ENCODE data around the gene PTRH1. TPM values are rescaled to one million over a fixed set of nuclear protein-coding genes. Genes with fewer than 3 reads are reported as not detected.

PTRH1 gene
- total RNA-seq, 2 donors from 2014 or later: 8.9 to 23.8 TPM

DNA sequence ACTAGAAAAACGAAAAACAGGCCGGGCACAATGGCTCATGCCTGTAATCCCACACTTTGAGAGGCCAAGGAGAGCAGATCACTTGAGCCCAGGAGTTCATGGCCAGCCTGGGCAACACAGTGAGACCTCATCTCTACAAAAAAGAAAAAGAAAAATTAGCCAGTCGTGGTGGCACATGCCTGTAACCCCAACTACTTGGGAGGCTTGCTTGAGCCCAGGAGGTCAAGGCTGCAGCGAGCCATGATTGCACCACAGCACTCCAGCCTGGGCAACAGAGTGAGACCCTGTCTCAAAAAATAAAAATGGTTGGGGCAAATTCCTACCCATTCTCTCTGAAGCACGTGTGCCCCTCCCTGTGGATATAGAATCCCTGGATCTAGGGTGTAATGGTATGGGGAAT is 17.1 kb downstream of the PTRH1 start:
- no peak for DNase-seq
- intact Hi-C loops (cut with DNase I): no loop called here
- Histone ChIP-seq H3K27ac (no peak overlapping the region), H3K4me3 (no peak overlapping the region), H3K36me3 (no peaks in the 10 kb centered on the region), H3K4me1 (no peaks in the 10 kb centered on the region), H3K9me3 (no peaks in the 10 kb centered on the region), H3K27me3 (no peaks in the 10 kb centered on the region), H3K9ac (ENCODE audit: low read depth in 2 of 2, low read length in 2 of 2) (no peak overlapping the region)
- TF ChIP-seq, protein P1, sequence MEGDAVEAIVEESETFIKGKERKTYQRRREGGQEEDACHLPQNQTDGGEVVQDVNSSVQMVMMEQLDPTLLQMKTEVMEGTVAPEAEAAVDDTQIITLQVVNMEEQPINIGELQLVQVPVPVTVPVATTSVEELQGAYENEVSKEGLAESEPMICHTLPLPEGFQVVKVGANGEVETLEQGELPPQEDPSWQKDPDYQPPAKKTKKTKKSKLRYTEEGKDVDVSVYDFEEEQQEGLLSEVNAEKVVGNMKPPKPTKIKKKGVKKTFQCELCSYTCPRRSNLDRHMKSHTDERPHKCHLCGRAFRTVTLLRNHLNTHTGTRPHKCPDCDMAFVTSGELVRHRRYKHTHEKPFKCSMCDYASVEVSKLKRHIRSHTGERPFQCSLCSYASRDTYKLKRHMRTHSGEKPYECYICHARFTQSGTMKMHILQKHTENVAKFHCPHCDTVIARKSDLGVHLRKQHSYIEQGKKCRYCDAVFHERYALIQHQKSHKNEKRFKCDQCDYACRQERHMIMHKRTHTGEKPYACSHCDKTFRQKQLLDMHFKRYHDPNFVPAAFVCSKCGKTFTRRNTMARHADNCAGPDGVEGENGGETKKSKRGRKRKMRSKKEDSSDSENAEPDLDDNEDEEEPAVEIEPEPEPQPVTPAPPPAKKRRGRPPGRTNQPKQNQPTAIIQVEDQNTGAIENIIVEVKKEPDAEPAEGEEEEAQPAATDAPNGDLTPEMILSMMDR (IDR thresholded peaks at IDR 0.05): no peak

DNA sequence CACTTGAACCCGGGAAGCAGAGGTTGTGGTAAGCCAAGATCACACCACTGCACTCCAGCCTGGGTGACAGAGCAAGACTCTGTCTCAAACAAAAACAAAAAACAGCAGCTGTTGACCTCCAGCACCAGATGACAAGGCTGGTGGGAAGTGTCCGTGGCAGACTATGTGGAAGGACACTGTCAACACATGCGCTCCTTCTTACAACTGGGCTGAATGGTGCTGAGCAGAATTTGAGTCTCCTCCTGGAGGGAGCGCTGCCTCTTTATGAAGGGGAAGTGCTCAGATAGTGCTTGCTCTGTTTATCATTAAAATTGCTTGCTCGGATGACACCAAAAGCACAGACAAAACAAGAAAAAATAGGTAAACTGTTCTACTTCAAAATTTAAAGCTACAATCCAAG is 17.9 kb downstream of the PTRH1 start:
- intact Hi-C loops (cut with DNase I): no loop called here
- Histone ChIP-seq H3K4me1 (no peaks in the 10 kb centered on the region), H3K4me3 (no peak overlapping the region), H3K9ac (ENCODE audit: low read depth in 2 of 2, low read length in 2 of 2) (no peak overlapping the region), H3K36me3 (no peaks in the 10 kb centered on the region), H3K27me3 (no peaks in the 10 kb centered on the region), H3K27ac (no peak overlapping the region), H3K9me3 (no peaks in the 10 kb centered on the region)
- DNase-seq: no peak
- TF ChIP-seq, protein P1 (IDR thresholded peaks at IDR 0.05): no peak

DNA sequence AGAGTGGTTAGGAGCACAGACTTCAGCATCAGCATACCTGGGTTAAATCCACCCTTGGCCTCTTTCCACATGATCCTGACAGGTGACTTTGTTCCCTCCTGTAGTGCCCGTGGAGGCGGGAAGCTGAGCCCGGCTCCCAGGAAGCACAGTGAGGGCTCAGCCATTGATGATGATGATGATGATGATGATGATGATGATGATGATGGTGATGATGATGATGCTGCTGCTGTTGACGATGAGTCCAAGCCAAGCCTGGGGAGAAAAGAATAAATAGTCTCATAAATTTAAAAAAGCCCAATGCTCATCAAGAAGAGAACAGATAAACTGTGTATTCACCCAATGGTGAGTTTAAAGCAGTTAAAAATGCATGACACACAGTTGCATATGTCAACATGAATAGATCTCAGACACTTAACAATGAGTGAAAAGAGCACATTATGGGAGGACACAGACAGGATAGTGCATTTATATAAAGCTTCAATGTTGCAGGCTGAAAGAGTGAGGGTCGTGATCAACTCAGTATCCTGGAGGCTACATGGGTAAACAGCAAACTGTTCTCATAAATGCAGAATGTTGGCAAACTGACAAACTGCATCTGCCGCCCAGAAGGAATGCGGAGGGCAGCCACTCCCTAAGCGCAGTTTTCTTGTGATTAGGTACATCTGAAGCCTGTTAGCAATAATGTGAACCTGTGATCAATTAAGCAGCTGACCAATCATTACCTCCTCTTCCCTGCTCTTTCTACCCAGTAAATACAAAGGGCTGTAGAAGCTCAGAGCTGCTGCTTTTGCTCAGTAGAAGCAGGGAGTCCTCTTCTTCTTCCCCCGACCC is 20.4 kb downstream of the PTRH1 start:
- H3K27ac ChIP-seq: no peak overlapping the region
- H3K4me1 ChIP-seq: no peaks in the 10 kb centered on the region
- no peaks in the 10 kb centered on the region for H3K9me3 ChIP-seq
- H3K9ac ChIP-seq (ENCODE audit: low read depth in 2 of 2, low read length in 2 of 2): no peak overlapping the region
- TF ChIP-seq, protein P1 (IDR thresholded peaks at IDR 0.05): no peak
- intact Hi-C loops (cut with DNase I): no loop called here
- DNase-seq: no peak
- no peaks in the 10 kb centered on the region for H3K36me3 ChIP-seq
- no peaks in the 10 kb centered on the region for H3K27me3 ChIP-seq
- H3K4me3 ChIP-seq: no peak overlapping the region

- no peaks in the 10 kb centered on the region for H3K4me1 ChIP-seq
- no peaks in the 10 kb centered on the region for H3K36me3 ChIP-seq
- no peak overlapping the region for H3K27ac ChIP-seq
- no peaks in the 10 kb centered on the region for H3K27me3 ChIP-seq
- no peak overlapping the region for H3K9ac ChIP-seq (ENCODE audit: low read depth in 2 of 2, low read length in 2 of 2)
- intact Hi-C loops (cut with DNase I): no loop called here
- TF ChIP-seq, protein P1 (IDR thresholded peaks at IDR 0.05): no peak
- H3K4me3 ChIP-seq: no peak overlapping the region
- no peaks in the 10 kb centered on the region for H3K9me3 ChIP-seq
- no peak for DNase-seq
These were observed 21.8 kb downstream of the PTRH1 start for GRCh38 chr9:127693697-127694096.

GRCh38 chr9:127693143-127693542 is 22.3 kb downstream of the PTRH1 start:
- H3K27ac ChIP-seq: no peak overlapping the region
- no peaks in the 10 kb centered on the region for H3K27me3 ChIP-seq
- H3K4me3 ChIP-seq: no peak overlapping the region
- H3K4me1 ChIP-seq: no peaks in the 10 kb centered on the region
- H3K9ac ChIP-seq (ENCODE audit: low read depth in 2 of 2, low read length in 2 of 2): no peak overlapping the region
- no peak for DNase-seq
- no peaks in the 10 kb centered on the region for H3K9me3 ChIP-seq
- intact Hi-C loops (cut with DNase I): no loop called here
- no peaks in the 10 kb centered on the region for H3K36me3 ChIP-seq
- TF ChIP-seq, protein P1 (IDR thresholded peaks at IDR 0.05): no peak

Data from colonic mucosa (tissue), 4 donors.